CD4-positive, alpha-beta memory T cell (primary cell): ENCODE results near the gene SNX11. TPM values are rescaled to one million over a fixed set of nuclear protein-coding genes. Genes with fewer than 3 reads are reported as not detected.

ENCODE experiments used
- CTCF ChIA-PET: fragments of 350-600 bp; sonication (Branson Sonifier 250); formaldehyde crosslinking; loops from one replicate; lab custom pipeline; 2021; ENCODE audit warnings: inconsistent platforms; ENCODE audit not compliant: partially characterized antibody; lab: Charles Lee
- POLR2A ChIA-PET: fragments of 350-600 bp; sonication (Branson Sonifier 250); formaldehyde crosslinking; loops from one replicate; lab custom pipeline; 2021; ENCODE audit not compliant: partially characterized antibody; lab: Charles Lee
- DNase-seq, 5 donors: peaks; one replicate each; pipeline versions ENCODE4 v3.0.0 to v3.0.0-alpha.2; 2020 to 2022; ENCODE audit warnings: mixed read lengths in 1 of 5
- H3K27ac ChIP-seq: one replicate; pipeline ENCODE4 v1.7.0; 2013; ENCODE audit warnings: low read depth, low read length
- H3K27me3 ChIP-seq: 2 replicates; pipeline ENCODE4 v1.7.0; 2013; ENCODE audit warnings: mild to moderate bottlenecking, low read length, moderate library complexity; ENCODE audit not compliant: insufficient read depth
- H3K36me3 ChIP-seq: 2 replicates; pipeline ENCODE4 v1.7.0; 2013; ENCODE audit warnings: mild to moderate bottlenecking, low read length, moderate library complexity; ENCODE audit not compliant: insufficient read depth
- H3K4me1 ChIP-seq: 2 replicates; pipeline ENCODE4 v1.7.0; 2013; ENCODE audit warnings: mild to moderate bottlenecking, low read length, moderate library complexity; ENCODE audit not compliant: insufficient read depth
- H3K4me3 ChIP-seq, 2 donors: one replicate each; pipeline ENCODE4 v1.7.0; 2013; ENCODE audit warnings: low read length in 2 of 2, mild to moderate bottlenecking in 1 of 2
- H3K9me3 ChIP-seq, 2 donors: one replicate each; pipeline ENCODE4 v1.7.0; 2013; ENCODE audit warnings: low read length in 2 of 2, control low read depth in 1 of 2; ENCODE audit not compliant: control insufficient read depth in 1 of 2
- H3K27ac Mint-ChIP-seq, 7 donors: one replicate each; pipeline ENCODE4 v1.8.0; 2020 to 2021; ENCODE audit warnings: mixed read lengths in 7 of 7, mild to moderate bottlenecking in 6 of 7, inconsistent platforms in 3 of 7, moderate library complexity in 3 of 7
- H3K27me3 Mint-ChIP-seq, 2 donors: one replicate each; pipeline ENCODE4 v1.8.0; 2020 to 2021; ENCODE audit warnings: mixed read lengths in 2 of 2
- H3K36me3 Mint-ChIP-seq, 2 donors: one replicate each; pipeline ENCODE4 v1.8.0; 2020 to 2021; ENCODE audit warnings: mixed read lengths in 2 of 2, inconsistent platforms in 1 of 2, mild to moderate bottlenecking in 1 of 2
- H3K4me1 Mint-ChIP-seq, 4 donors: one replicate each; pipeline ENCODE4 v1.8.0; 2020 to 2021; ENCODE audit warnings: mixed read lengths in 4 of 4, mild to moderate bottlenecking in 1 of 4
- H3K4me3 Mint-ChIP-seq, 8 donors: one replicate each; pipeline ENCODE4 v1.8.0; 2020 to 2021; ENCODE audit warnings: mixed read lengths in 8 of 8, mild to moderate bottlenecking in 7 of 8, moderate library complexity in 6 of 8, inconsistent platforms in 3 of 8
- H3K9me3 Mint-ChIP-seq, 8 donors: one replicate each; pipeline ENCODE4 v1.8.0; 2020 to 2021; ENCODE audit warnings: mixed read lengths in 8 of 8, mild to moderate bottlenecking in 5 of 8, inconsistent platforms in 3 of 8, moderate library complexity in 1 of 8
- intact Hi-C: fragments of 100-400 bp; cut with micrococcal nuclease; formaldehyde crosslinking; loops from one replicate; pipeline ENCODE4 v1.15.1; 2023
- polyA plus RNA-seq, 2 donors: library from polyadenylated mRNA; unstranded; fragments of 300-500 nt; fragmentation: Illumina TruSeq; gene quantifications; one replicate each; pipeline ENCODE4 v1.2.3, GENCODE V29; 2021
- total RNA-seq, 2 experiments: library from RNA; stranded (reverse); gene quantifications; one replicate each; pipeline ENCODE4 v1.2.3, GENCODE V29; 2021

SNX11 gene
- total and polyA plus RNA-seq, 4 experiments from 2014 or later, result 17.9 to 22.0 (median 19.4) TPM

- no peak overlapping the region for H3K4me3 Mint-ChIP-seq
- no peaks in the 10 kb centered on the region for H3K27me3 Mint-ChIP-seq
- intact Hi-C loops, result no loop called here
- H3K4me1 ChIP-seq, result no peaks in the 10 kb centered on the region
- no peak overlapping the region for H3K4me3 ChIP-seq
- POLR2A ChIA-PET, result no interaction called here
- peaks cover 5% of the 10 kb centered on the region for H3K36me3 ChIP-seq
- peak overlapping the region in 2 of 7 donors; percentile 12 to 47 for H3K27ac Mint-ChIP-seq
- CTCF ChIA-PET, result interaction anchor here (0.6 to 13.0 kb wide), 2 partner anchors 13 to 47 kb away, joined by 3 to 174 read pairs; no protein-coding TSS in a partner anchor
- no peak overlapping the region for H3K27ac ChIP-seq
- H3K9me3 Mint-ChIP-seq, result peaks cover 0 to 2% (median 0%) of the 10 kb centered on the region in 8 donors
- no peak for DNase-seq
- no peaks in the 10 kb centered on the region for H3K27me3 ChIP-seq
- peaks cover 0 to 5% (median 1%) of the 10 kb centered on the region in 4 donors for H3K4me1 Mint-ChIP-seq
- H3K36me3 Mint-ChIP-seq, result peaks cover 6 to 27% of the 10 kb centered on the region in 2 donors
- no peaks in the 10 kb centered on the region for H3K9me3 ChIP-seq
These were observed 19.9 kb downstream of the SNX11 start for GRCh38 chr17:48127371-48128051.

- peaks cover 2 to 25% of the 10 kb centered on the region in 2 donors for H3K36me3 Mint-ChIP-seq
- H3K4me1 Mint-ChIP-seq, result peaks cover 0 to 5% (median 2%) of the 10 kb centered on the region in 4 donors
- H3K27me3 ChIP-seq, result no peaks in the 10 kb centered on the region
- ChIA-PET CTCF (interaction anchor here (0.6 to 13.0 kb wide), 5 partner anchors 9 to 102 kb away, joined by 3 to 174 read pairs (median 3); no protein-coding TSS in a partner anchor), POLR2A (no interaction called here)
- peaks cover 5% of the 10 kb centered on the region for H3K36me3 ChIP-seq
- peaks cover 0 to 2% (median 0%) of the 10 kb centered on the region in 8 donors for H3K9me3 Mint-ChIP-seq
- H3K4me3 ChIP-seq, result no peak overlapping the region
- intact Hi-C loops, result no loop called here
- no peaks in the 10 kb centered on the region for H3K27me3 Mint-ChIP-seq
- no peaks in the 10 kb centered on the region for H3K9me3 ChIP-seq
- no peaks in the 10 kb centered on the region for H3K4me1 ChIP-seq
- H3K4me3 Mint-ChIP-seq, result no peak overlapping the region
- DNase-seq, result no peak
- peak overlapping the region in 2 of 7 donors; percentile 15 to 17 for H3K27ac Mint-ChIP-seq
- no peak overlapping the region for H3K27ac ChIP-seq
These were observed 20.8 kb downstream of the SNX11 start for GRCh38 chr17:48128400-48128799.

- H3K4me3 ChIP-seq, result no peak overlapping the region
- Mint-ChIP-seq H3K27me3 (no peaks in the 10 kb centered on the region), H3K27ac (no peak overlapping the region), H3K4me1 (peaks cover 0 to 5% (median 2%) of the 10 kb centered on the region in 4 donors), H3K4me3 (no peak overlapping the region), H3K9me3 (peaks cover 0 to 2% (median 0%) of the 10 kb centered on the region in 8 donors), H3K36me3 (peaks cover 5 to 30% of the 10 kb centered on the region in 2 donors)
- ChIA-PET CTCF (interaction anchor here (0.7 to 13.0 kb wide), 7 partner anchors 8 to 129 kb away, joined by 3 to 174 read pairs (median 4); no protein-coding TSS in a partner anchor), POLR2A (no interaction called here)
- H3K27ac ChIP-seq, result no peak overlapping the region
- DNase-seq, result no peak
- H3K4me1 ChIP-seq, result no peaks in the 10 kb centered on the region
- H3K27me3 ChIP-seq, result no peaks in the 10 kb centered on the region
- peaks cover 5% of the 10 kb centered on the region for H3K36me3 ChIP-seq
- H3K9me3 ChIP-seq, result no peaks in the 10 kb centered on the region
- intact Hi-C loops, result no loop called here
These were observed 22.4 kb downstream of the SNX11 start for GRCh38 chr17:48129981-48130380.

GRCh38 chr17:48131216-48131824, 23.8 kb downstream of the SNX11 start:
- no peak overlapping the region for H3K4me3 ChIP-seq
- no peaks in the 10 kb centered on the region for H3K9me3 ChIP-seq
- H3K27me3 ChIP-seq, result no peaks in the 10 kb centered on the region
- H3K27ac ChIP-seq, result no peak overlapping the region
- peaks cover 5% of the 10 kb centered on the region for H3K36me3 ChIP-seq
- H3K4me1 ChIP-seq, result no peaks in the 10 kb centered on the region
- Mint-ChIP-seq H3K4me3 (no peak overlapping the region), H3K4me1 (peaks cover 0 to 5% (median 2%) of the 10 kb centered on the region in 4 donors), H3K27me3 (no peaks in the 10 kb centered on the region), H3K9me3 (peaks cover 0 to 1% (median 0%) of the 10 kb centered on the region in 8 donors), H3K36me3 (peaks cover 5 to 39% of the 10 kb centered on the region in 2 donors), H3K27ac (peak overlapping the region in 5 of 7 donors; percentile 23 to 87 (median 62))
- intact Hi-C loops, result loop anchor here (1.0 kb wide), 3 partner anchors 18 to 106 kb away; no protein-coding TSS in a partner anchor
- DNase-seq, result peak; percentile 49 to 59 (median 50)
- ChIA-PET POLR2A (interaction anchor here (0.5 to 1.4 kb wide), 5 partner anchors 24 to 106 kb away, joined by 3 to 9 read pairs (median 3); partner anchors contain the start of gene SNX11), CTCF (interaction anchor here (0.6 to 13.0 kb wide), 11 partner anchors 11 to 199 kb away, joined by 3 to 174 read pairs (median 4); partner anchors contain the start of genes CDK5RAP3 and SNX11)

- H3K27me3 Mint-ChIP-seq, result no peaks in the 10 kb centered on the region
- H3K4me3 ChIP-seq, result no peak overlapping the region
- H3K27me3 ChIP-seq, result no peaks in the 10 kb centered on the region
- CTCF ChIA-PET, result interaction anchor here (0.6 to 13.0 kb wide), 12 partner anchors 20 to 461 kb away, joined by 3 to 174 read pairs (median 4); partner anchors contain the start of gene HOXB5
- H3K9me3 ChIP-seq, result no peaks in the 10 kb centered on the region
- no peak overlapping the region for H3K4me3 Mint-ChIP-seq
- no peak for DNase-seq
- H3K36me3 Mint-ChIP-seq, result peaks cover 10 to 44% of the 10 kb centered on the region in 2 donors
- H3K27ac ChIP-seq, result no peak overlapping the region
- POLR2A ChIA-PET, result interaction anchor here (1.2 kb wide), 1 partner anchor 52 kb away, joined by 4 read pairs; no protein-coding TSS in a partner anchor
- H3K27ac Mint-ChIP-seq, result peak overlapping the region in 1 of 7 donors; percentile 46
- intact Hi-C loops, result no loop called here
- H3K9me3 Mint-ChIP-seq, result peaks cover 0 to 1% (median 0%) of the 10 kb centered on the region in 8 donors
- peaks cover 0 to 5% (median 2%) of the 10 kb centered on the region in 4 donors for H3K4me1 Mint-ChIP-seq
- H3K4me1 ChIP-seq, result no peaks in the 10 kb centered on the region
- H3K36me3 ChIP-seq, result peaks cover 5% of the 10 kb centered on the region
These were observed 24.8 kb downstream of the SNX11 start for GRCh38 chr17:48132385-48132784.

- no peak for DNase-seq
- Histone ChIP-seq H3K27ac (no peak overlapping the region), H3K27me3 (no peaks in the 10 kb centered on the region), H3K9me3 (no peaks in the 10 kb centered on the region), H3K4me1 (no peaks in the 10 kb centered on the region), H3K36me3 (peaks cover 9% of the 10 kb centered on the region), H3K4me3 (no peak overlapping the region)
- Mint-ChIP-seq H3K9me3 (peaks cover 0 to 1% (median 0%) of the 10 kb centered on the region in 8 donors), H3K4me3 (peak overlapping the region in 1 of 8 donors; percentile 12), H3K36me3 (peaks cover 18 to 55% of the 10 kb centered on the region in 2 donors), H3K27ac (peak overlapping the region in 4 of 7 donors; percentile 18 to 65 (median 41)), H3K27me3 (no peaks in the 10 kb centered on the region), H3K4me1 (peaks cover 2 to 6% (median 5%) of the 10 kb centered on the region in 4 donors)
- ChIA-PET POLR2A (no interaction called here), CTCF (interaction anchor here (0.6 to 13.0 kb wide), 5 partner anchors 11 to 188 kb away, joined by 3 to 174 read pairs (median 4); no protein-coding TSS in a partner anchor)
- intact Hi-C loops, result no loop called here
These were observed 27.4 kb downstream of the SNX11 start for GRCh38 chr17:48134912-48135480.
